ENCODE data around the gene STAC3. TPM values are rescaled to one million over a fixed set of nuclear protein-coding genes. Genes with fewer than 3 reads are reported as not detected.

The STAC3 gene
- total and polyA plus RNA-seq, 9 of the 15 experiments (the other 6 are each of a cell fraction or from before 2014, with no cell fraction given) = 0.45 to 6.4 (median 3.3) TPM

DNA sequence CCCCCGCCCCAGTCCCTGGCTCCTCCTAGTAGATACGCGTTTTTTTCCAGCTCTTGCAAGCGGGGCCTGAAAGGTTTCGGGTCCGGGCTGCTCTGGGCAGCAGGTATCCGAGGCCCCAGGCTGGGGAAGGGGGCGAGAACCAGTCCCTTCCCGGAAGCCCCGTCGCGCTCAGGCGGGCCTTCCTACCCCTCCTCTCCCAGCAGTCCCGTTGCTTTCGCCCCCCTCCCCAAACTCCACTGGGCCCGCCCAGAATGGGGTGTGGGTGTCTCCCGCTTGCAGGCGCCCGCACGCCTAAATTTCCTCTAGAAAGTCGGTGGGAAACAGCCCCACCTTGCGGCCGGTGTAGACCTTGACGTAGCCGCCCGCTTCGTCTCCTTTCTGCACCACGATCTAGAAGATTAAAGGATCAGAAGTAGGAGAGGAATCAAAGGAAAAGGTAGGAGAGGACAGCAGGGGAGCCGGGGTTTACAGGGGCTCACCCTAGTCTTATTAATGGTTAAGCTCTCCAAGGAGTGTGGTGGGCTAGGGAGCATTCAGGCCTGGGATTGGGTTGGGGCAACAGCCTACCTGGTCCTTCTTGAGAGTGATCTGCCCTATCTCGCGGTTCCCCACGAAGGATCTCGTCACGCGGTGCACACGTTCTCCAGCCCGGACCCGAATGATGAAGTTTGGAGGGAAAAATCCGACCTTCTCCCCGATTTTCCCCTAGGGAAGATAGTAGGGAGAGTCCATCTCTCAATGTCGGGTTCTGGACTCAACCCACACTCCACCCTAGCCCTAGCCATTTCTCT is 7.3 kb downstream of the STAC3 start (continued):
- 0 out of 4 replicates have a peak, but pooled peaks of 1 of the 2 experiments have one; percentile 30 for TF ChIP-seq TEAD1 (CRISPR knock-in tag; IDR thresholded peaks at IDR 0.05)

DNA sequence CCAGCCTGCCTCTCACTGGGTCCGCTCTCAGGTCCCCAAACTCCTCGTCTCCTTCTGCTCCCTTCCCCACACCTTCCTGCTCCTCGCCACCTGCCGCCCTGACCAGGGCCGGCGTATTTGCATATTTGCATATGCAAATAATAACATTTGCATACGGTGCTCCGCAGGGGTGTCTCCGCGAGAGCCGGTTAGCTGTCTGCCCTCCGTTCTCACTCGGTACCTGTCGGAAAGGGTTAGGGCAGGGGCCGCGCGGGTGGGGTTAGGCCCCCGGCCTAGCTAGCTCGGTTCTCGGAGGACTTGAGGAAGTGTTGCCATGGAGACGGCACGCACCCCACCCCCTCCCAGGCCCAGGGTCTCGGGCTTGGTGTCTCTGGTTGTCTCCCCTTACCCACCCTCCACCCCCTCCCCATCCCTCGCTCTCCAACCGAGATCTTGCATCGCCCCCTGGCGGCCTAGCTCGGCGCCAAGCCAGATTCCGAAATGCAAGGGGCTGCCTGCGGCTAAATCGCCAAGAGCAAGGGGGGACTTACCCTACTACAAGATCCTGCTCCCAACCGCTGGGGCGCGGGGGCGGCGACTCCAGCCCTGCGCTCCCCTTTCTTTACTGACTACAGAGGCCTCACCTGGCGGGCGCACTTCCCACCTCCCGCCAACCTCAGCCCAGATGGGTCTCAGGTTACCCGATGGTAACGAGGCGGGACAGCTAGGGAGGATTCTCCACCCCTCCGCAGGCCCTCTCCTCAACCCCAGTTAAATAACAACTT is 8.1 kb downstream of the STAC3 start:
- FAIRE-seq (peak; percentile 83), DNase-seq (ENCODE audit: extremely low read depth in 1 of 4, low spot score in 3 of 4) (peak; percentile 62 to 87 (median 72)), ATAC-seq (peak; percentile 73)
- Histone ChIP-seq H3K4me2 (ENCODE audit: insufficient read depth, low read length) (peak overlapping the region; percentile 79), H3K36me3 (ENCODE audit: control insufficient read depth, insufficient read depth, low read length) (no peaks in the 10 kb centered on the region), H3K4me3 (peak overlapping the region; percentile 40), H3K27me3 (ENCODE audit: control insufficient read depth in 2 of 2, insufficient read depth in 2 of 2, low read length in 2 of 2) (peaks cover 2 to 23% of the 10 kb centered on the region in 2 experiments; a peak in 3 of 5 replicates), H3K4me1 (replicated peaks in 1 of 2; ENCODE audit: control insufficient read depth in 2 of 2, insufficient read depth in 2 of 2, low read length in 2 of 2) (peaks cover 37 to 71% of the 10 kb centered on the region in 2 experiments), H3K79me2 (ENCODE audit: control insufficient read depth, insufficient read depth, low read length) (no peaks in the 10 kb centered on the region), H2AFZ (ENCODE audit: low read depth, low read length) (peak overlapping the region; percentile 67), H4K20me1 (replicated peaks; ENCODE audit: control insufficient read depth, insufficient read depth, low read length) (peaks cover 4% of the 10 kb centered on the region; the same call in 1 of the 2 replicates), H3K27ac (ENCODE audit: extremely low read depth, low read depth, low read length) (no peak overlapping the region), H3K9ac (ENCODE audit: insufficient read depth in 1 of 2, low read depth in 2 of 2, low read length in 2 of 2) (peak overlapping the region; percentile 35 to 90; a peak in 3 of 4 replicates), H3K9me3 (replicated peaks; ENCODE audit: control insufficient read depth, insufficient read depth, low read depth, low read length) (no peaks in the 10 kb centered on the region), H3K9me1 (ENCODE audit: control insufficient read depth, insufficient read depth, low read length) (no peaks in the 10 kb centered on the region)
- BruUV-seq (replicated peaks) = no TSS peak
- intact Hi-C loops (cut with micrococcal nuclease) (loop anchor here (1.0 to 10.0 kb wide), 4 partner anchors 30 to 166 kb away; partner anchors contain the start of genes LRP1 and NEMP1), in situ Hi-C loops (cut with MboI) (loop anchor here (5.0 kb wide), 1 partner anchor 36 kb away; no protein-coding TSS in a partner anchor)
- under 1% methylated on average over 36 of the region's 45 CpGs for WGBS (ENCODE audit: insufficient coverage, low coverage, missing lambda C conversion rate)
- POLR2A ChIA-PET = interaction anchor here (0.5 to 1.5 kb wide), 12 partner anchors 9 to 293 kb away, joined by 3 to 8 read pairs (median 3); partner anchors contain the start of genes INHBE and SHMT2
- CTCF ChIA-PET (ENCODE audit: low intra/inter-chr PET ratio) = interaction anchor here (0.7 to 4.4 kb wide), 4 partner anchors 27 to 1053 kb away, joined by 3 to 80 read pairs (median 4); no protein-coding TSS in a partner anchor
- TF ChIP-seq, protein P1, sequence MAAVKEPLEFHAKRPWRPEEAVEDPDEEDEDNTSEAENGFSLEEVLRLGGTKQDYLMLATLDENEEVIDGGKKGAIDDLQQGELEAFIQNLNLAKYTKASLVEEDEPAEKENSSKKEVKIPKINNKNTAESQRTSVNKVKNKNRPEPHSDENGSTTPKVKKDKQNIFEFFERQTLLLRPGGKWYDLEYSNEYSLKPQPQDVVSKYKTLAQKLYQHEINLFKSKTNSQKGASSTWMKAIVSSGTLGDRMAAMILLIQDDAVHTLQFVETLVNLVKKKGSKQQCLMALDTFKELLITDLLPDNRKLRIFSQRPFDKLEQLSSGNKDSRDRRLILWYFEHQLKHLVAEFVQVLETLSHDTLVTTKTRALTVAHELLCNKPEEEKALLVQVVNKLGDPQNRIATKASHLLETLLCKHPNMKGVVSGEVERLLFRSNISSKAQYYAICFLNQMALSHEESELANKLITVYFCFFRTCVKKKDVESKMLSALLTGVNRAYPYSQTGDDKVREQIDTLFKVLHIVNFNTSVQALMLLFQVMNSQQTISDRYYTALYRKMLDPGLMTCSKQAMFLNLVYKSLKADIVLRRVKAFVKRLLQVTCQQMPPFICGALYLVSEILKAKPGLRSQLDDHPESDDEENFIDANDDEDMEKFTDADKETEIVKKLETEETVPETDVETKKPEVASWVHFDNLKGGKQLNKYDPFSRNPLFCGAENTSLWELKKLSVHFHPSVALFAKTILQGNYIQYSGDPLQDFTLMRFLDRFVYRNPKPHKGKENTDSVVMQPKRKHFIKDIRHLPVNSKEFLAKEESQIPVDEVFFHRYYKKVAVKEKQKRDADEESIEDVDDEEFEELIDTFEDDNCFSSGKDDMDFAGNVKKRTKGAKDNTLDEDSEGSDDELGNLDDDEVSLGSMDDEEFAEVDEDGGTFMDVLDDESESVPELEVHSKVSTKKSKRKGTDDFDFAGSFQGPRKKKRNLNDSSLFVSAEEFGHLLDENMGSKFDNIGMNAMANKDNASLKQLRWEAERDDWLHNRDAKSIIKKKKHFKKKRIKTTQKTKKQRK (IDR thresholded peaks at IDR 0.05; ENCODE audit: borderline replicate concordance, low read depth, low read length) = no peak
- TF ChIP-seq ZNF584 (CRISPR knock-in tag; IDR thresholded peaks at IDR 0.05; ENCODE audit: low read depth) (no peak), ILF3 (IDR thresholded peaks at IDR 0.05; ENCODE audit: borderline replicate concordance) (no peak), CBX2 (IDR thresholded peaks at IDR 0.05; ENCODE audit: insufficient read depth, low read length, poor library complexity, severe bottlenecking) (no peak), MYBL2 (IDR thresholded peaks at IDR 0.05; ENCODE audit: low read depth) (no peak), MYBL2 (CRISPR knock-in tag; IDR thresholded peaks at IDR 0.05; ENCODE audit: borderline replicate concordance) (no peak), RBM34 (IDR thresholded peaks at IDR 0.05; ENCODE audit: borderline replicate concordance, insufficient read depth, low read length) (no peak), KHSRP (IDR thresholded peaks at IDR 0.05) (no peak), PML (IDR thresholded peaks at IDR 0.05; ENCODE audit: low read length) (0 out of 2 replicates have a peak, but pooled peaks have one; percentile 14), PURB (CRISPR knock-in tag; IDR thresholded peaks at IDR 0.05; ENCODE audit: low read depth) (no peak), KDM1A (IDR thresholded peaks at IDR 0.05) (peak in 1 of 2 experiments; percentile 46; a peak in 1 of 4 replicates)
